Measurements from ENCODE around the gene VPS8.
"Not testable (repeated sequence)": the region's sequence is repeated elsewhere in the genome, so short reads cannot be mapped to it uniquely, and the experiment has no call there.

The VPS8 gene

DNA sequence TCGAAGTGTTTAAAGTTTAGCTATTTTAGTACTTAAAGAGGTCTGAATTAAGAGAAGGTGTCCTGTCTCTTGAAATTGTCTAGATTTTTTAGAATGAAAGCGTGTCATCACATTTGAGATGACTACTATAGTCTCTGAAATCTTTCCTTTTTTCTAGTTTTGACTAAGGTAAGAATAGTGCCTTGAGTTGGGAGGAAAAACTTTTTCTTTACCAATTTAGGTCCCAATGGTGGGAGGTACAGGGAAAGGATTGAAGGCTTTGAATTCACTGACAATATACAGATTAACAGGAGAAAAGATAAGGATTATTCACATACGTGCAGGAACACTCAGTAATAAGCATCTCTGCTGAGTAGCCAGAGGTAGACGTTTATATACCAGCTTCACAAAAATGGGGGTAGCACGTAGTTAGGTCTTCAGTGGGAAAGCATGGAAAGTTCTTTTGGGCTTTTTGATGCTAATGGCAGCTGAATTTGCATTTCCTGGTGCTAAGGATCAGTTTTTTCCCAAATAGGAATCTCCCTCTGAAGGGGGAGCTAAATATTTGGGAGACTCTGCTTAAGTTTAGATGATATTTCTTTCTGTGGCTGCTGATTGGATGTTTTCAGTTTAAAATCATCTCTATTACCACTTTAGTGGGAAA, 88.1 kb downstream of the VPS8 start:
- DNase-seq (ENCODE audit: low read depth in 2 of 2): no peak
- TF ChIP-seq, protein P1, sequence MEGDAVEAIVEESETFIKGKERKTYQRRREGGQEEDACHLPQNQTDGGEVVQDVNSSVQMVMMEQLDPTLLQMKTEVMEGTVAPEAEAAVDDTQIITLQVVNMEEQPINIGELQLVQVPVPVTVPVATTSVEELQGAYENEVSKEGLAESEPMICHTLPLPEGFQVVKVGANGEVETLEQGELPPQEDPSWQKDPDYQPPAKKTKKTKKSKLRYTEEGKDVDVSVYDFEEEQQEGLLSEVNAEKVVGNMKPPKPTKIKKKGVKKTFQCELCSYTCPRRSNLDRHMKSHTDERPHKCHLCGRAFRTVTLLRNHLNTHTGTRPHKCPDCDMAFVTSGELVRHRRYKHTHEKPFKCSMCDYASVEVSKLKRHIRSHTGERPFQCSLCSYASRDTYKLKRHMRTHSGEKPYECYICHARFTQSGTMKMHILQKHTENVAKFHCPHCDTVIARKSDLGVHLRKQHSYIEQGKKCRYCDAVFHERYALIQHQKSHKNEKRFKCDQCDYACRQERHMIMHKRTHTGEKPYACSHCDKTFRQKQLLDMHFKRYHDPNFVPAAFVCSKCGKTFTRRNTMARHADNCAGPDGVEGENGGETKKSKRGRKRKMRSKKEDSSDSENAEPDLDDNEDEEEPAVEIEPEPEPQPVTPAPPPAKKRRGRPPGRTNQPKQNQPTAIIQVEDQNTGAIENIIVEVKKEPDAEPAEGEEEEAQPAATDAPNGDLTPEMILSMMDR (IDR thresholded peaks at IDR 0.05; ENCODE audit: low read depth, low read length): no peak
- no peak overlapping the region for H3K4me3 ChIP-seq (replicated peaks in 1 of 2; ENCODE audit: low read depth in 2 of 2, low read length in 2 of 2)

DNA sequence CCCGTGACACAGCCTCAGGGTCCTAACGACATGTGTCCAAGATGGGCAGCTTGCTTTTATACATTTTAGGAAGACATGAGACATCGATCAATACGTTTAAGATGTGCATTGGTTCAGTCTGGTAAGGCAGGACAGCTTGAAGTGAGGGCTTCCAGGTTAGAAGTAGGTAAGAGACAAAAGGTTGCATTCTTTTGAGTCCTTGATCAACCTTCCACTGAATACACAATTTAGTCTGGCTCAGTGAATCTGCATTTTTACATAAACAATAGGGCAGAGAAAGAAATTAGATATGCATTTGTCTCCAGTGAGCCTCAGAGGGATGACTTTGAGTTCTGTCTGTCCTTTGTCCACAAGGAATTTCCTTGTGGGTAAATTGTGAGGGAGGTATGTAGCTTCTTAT, 95.1 kb downstream of the VPS8 start:
- not testable (repeated sequence) for H3K4me3 ChIP-seq (replicated peaks in 1 of 2; ENCODE audit: low read depth in 2 of 2, low read length in 2 of 2)

GRCh38 chr3:184907681-184908649, 96.0 kb downstream of the VPS8 start:
- no peak overlapping the region for H3K4me3 ChIP-seq (replicated peaks in 1 of 2; ENCODE audit: low read depth in 2 of 2, low read length in 2 of 2)
- no peak for DNase-seq (ENCODE audit: low read depth in 2 of 2)
- TF ChIP-seq, protein P1 (IDR thresholded peaks at IDR 0.05; ENCODE audit: low read depth, low read length): no peak

More for the DNA sequence above, 95.1 kb downstream of the VPS8 start:
- DNase-seq (ENCODE audit: low read depth in 2 of 2): not testable (repeated sequence)

- H3K4me3 ChIP-seq (replicated peaks in 1 of 2; ENCODE audit: low read depth in 2 of 2, low read length in 2 of 2): no peak overlapping the region
- no peak for DNase-seq (ENCODE audit: low read depth in 2 of 2)
- TF ChIP-seq, protein P1 (IDR thresholded peaks at IDR 0.05; ENCODE audit: low read depth, low read length): no peak
Observed at GRCh38 chr3:184908859-184909258, 96.9 kb downstream of the VPS8 start.

GRCh38 chr3:184910664-184911063, 98.7 kb downstream of the VPS8 start:
- DNase-seq (ENCODE audit: low read depth in 2 of 2): no peak
- TF ChIP-seq, protein P1 (IDR thresholded peaks at IDR 0.05; ENCODE audit: low read depth, low read length): no peak
- no peak overlapping the region for H3K4me3 ChIP-seq (replicated peaks in 1 of 2; ENCODE audit: low read depth in 2 of 2, low read length in 2 of 2)

- TF ChIP-seq, protein P1 (IDR thresholded peaks at IDR 0.05; ENCODE audit: low read depth, low read length): no peak
- no peak for DNase-seq (ENCODE audit: low read depth in 2 of 2)
- H3K4me3 ChIP-seq (replicated peaks in 1 of 2; ENCODE audit: low read depth in 2 of 2, low read length in 2 of 2): no peak overlapping the region
Observed at GRCh38 chr3:184911570-184911969, 99.6 kb downstream of the VPS8 start.

DNA sequence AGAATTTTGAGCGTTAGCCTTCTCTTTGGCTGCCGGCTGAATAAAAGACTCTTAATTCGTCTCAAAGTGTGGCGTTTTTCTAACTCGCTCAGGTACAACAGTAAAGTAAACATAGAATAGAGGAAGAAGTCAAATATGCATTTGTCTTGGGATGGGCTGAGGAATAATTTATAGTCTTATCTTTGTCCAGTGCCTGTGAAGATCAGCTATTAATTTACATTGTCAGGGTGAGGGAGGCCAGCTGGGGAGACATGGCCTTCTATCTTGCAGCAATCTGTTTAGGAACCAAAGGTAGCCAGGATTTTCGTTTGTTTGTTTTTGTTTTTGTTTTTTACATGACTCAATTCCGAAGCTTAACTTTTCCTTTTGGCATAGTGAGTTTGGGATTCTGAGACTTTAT, 100.2 kb downstream of the VPS8 start:
- DNase-seq (ENCODE audit: low read depth in 2 of 2): no peak
- H3K4me3 ChIP-seq (replicated peaks in 1 of 2; ENCODE audit: low read depth in 2 of 2, low read length in 2 of 2): no peak overlapping the region
- TF ChIP-seq, protein P1 (IDR thresholded peaks at IDR 0.05; ENCODE audit: low read depth, low read length): no peak
